WI38 (cell line): ENCODE measurements around the gene ECHDC3.

Experiments used
- H3K4me3 ChIP-seq: 2 replicates; pipeline ENCODE4 v1.5.1; 2011; ENCODE audit warnings: low read depth, mild to moderate bottlenecking, control low read depth, low read length
- CTCF ChIP-seq: IDR thresholded peaks from 2 replicates; pipeline ENCODE4 v1.5.1; 2012; ENCODE audit warnings: low read depth, mild to moderate bottlenecking, control low read depth, low read length

The ECHDC3 gene

DNA sequence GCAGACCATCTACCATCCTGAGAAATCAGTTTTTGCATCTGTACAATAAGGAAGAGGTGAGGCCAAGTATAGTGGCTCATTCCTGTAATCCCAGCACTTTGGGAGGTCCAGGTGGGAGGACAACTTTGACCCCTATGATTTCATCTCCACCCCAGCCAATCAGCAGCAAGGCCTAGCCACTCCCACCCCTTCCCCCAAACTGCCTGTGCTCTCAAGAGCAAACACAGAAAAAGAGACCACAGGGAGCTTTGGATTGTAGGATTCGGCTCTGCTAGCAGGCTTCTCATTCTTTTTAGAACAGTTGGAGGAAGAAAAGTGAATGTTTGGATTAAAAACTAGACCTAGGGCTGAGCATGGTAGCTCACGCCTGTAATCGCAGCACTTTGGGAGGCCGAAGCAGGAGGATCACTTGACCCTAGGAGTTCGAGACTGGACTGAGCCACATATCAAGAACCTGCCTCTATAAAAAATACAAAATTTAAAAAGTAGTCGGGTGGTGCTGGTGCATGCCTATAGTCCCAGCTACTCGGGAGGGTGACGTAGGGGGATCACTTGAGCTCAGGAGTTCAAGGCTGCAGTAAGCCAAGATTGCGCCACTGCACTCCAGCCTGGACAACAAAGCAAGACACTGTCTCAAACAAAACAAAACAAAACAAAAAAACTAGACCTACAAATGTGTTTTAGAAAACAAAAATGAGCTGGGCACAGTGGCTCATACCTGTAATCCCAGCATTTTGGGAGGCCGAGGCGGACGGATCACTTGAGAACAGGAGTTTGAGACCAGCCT, 55.9 kb downstream of the ECHDC3 start:
- TF ChIP-seq CTCF, result no peak
- H3K4me3 ChIP-seq, result no peak overlapping the region

GRCh38 chr10:11798845-11799735, 56.9 kb downstream of the ECHDC3 start:
- H3K4me3 ChIP-seq, result no peak overlapping the region
- TF ChIP-seq CTCF, result no peak

DNA sequence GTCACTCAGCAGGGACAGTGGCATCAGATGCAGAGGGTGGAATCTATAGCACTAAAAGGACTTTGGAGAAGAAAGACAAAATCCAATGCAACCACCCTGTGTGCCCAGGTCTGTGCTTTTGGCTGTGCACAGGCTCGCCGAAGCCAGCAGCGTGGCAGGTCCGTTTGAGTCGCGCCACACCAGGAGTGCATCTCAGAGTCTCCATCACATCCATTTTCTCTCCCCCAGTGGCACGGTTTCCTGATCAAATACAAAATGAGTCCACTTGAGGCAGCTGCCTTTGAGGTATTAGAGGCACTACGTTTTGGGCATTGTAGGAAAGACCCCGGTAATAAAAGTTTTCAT, 57.5 kb downstream of the ECHDC3 start:
- no peak for TF ChIP-seq CTCF
- no peak overlapping the region for H3K4me3 ChIP-seq

DNA sequence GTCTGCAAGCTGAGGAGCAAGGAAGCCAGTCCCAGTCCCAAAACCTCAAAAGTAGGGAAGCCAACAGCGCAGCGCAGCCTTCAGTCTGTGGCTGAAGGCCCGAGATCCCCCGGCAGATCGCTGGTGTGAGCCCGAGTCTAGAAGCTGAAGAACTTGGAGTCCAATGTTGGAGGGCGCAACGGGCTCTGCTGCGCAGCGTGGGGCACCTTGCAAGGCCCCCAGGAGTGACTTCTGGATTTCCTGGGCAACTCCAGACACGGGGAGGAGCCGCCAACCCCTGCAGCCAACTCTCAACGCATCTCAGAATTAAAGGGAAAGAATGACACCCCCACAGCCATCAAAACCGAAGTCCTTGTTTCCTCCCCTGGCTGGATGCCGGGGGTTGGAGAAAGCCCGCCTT, 62.2 kb downstream of the ECHDC3 start:
- H3K4me3 ChIP-seq, result no peak overlapping the region
- TF ChIP-seq CTCF, result no peak

GRCh38 chr10:11805792-11806191, 63.6 kb downstream of the ECHDC3 start:
- TF ChIP-seq CTCF, result no peak

DNA sequence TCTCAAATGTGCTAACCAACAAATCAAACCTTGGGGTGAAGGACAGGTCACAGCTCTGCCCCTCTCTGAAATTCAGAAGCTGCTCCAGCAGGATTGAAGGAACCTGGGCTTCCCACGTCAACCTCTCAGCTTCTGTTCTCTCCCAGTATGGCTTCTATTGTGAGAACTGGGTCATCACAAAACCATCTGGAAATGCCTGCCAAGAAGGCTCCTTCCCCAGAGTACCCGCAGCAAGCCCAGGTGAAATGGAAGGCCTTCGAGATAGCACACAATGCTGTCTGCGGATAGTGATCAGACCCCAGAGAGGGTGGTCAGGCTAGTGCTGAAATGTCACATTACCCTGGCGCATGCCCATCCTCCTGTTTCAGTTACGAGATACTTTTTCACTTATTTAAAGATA, 64.5 kb downstream of the ECHDC3 start:
- no peak for TF ChIP-seq CTCF
- no peak overlapping the region for H3K4me3 ChIP-seq

More at GRCh38 chr10:11805792-11806191, 63.6 kb downstream of the ECHDC3 start:
- H3K4me3 ChIP-seq, result no peak overlapping the region

DNA sequence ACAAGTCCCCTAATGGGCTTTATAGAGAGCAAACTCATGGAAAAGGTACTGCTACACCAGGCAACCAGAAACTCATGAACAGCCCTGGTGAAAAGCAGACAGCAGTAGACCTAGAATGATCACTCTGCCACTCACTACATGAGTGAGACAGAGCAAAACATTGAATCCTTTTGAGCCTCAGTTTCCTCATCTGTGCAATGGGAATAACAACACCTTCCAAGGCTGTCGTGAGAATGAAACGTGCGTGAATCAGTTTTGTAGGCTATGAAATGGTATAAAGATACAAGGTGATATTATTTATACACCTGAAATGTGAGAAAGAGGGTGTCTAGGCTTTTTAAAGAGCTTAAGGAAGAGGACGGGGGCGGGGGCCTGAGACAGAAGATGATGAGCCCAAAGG, 66.6 kb downstream of the ECHDC3 start:
- TF ChIP-seq CTCF, result no peak
- H3K4me3 ChIP-seq, result no peak overlapping the region
